Measurements from ENCODE around the gene ICAM1. TPM values are rescaled to one million over a fixed set of nuclear protein-coding genes. Genes with fewer than 3 reads are reported as not detected.

The ICAM1 gene
- total and polyA plus RNA-seq, 2 of the 13 experiments (the other 11 are each of a cell fraction or from before 2014, with no cell fraction given) = 37.9 to 98.4 TPM

DNA sequence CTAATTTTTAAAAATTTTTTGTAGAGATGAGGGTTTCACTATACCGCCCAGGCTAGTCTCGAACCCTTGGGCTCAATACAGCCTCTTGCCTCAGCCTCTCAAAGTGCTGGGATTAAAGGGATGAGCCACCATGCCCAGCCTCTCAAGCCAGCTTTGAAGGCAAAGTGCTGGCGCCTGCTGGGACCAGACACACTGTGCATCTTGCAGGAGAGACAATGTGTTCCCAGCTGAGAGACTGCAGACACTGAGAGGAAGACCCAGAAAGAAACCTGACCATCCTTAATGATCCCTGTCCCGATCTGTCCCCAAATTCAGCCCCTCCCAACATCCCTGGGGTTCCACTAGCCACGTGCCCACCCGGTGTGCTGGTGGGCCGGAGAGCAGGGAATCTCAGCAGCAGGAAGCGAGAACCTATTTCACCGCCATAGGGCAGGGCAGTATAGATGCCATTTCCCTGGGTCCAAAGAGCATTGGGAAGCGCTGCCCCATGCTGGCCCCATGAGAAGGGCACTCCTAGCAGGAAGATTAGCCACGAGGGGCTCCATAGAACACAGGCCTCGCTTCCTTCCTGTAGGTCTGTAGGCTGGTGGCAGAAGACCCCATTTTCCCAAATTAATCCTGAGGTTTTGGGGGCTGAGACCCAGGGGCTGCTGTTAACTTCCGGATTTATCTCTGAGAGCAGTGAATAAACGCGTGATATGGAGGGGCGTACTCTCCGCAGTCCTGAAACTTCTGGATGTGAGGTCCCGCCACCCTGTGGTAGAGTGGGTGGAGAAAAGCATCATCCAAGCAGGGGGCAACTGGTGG lies 61.4 kb downstream of the ICAM1 start:
- Histone ChIP-seq H2AFZ (ENCODE audit: low read length) (no peak overlapping the region), H3K9me3 (ENCODE audit: low read length) (no peaks in the 10 kb centered on the region), H3K27me3 (ENCODE audit: control insufficient read depth in 1 of 2, insufficient read depth in 2 of 2, low read length in 2 of 2) (no peaks in the 10 kb centered on the region; a peak in 1 of 5 replicates), H3K9ac (ENCODE audit: insufficient read depth, low read depth, low read length) (peak overlapping the region; percentile 96), H3K27ac (ENCODE audit: extremely low read length, insufficient read depth, low read length) (peak overlapping the region; percentile 95), H4K20me1 (ENCODE audit: insufficient read depth, low read length) (peaks cover 15% of the 10 kb centered on the region; the same call in 1 of the 2 replicates), H3K4me1 (ENCODE audit: insufficient read depth, low read length) (peaks cover 29% of the 10 kb centered on the region), H3K4me3 (replicated peaks in 1 of 3; ENCODE audit: insufficient read depth in 1 of 3, low read depth in 2 of 3, low read length in 3 of 3) (peak overlapping the region; percentile 77 to 89 (median 86)), H3K4me2 (ENCODE audit: low read depth, low read length) (peak overlapping the region; percentile 81), H3K36me3 (replicated peaks in 1 of 2; ENCODE audit: control insufficient read depth in 1 of 2, insufficient read depth in 2 of 2, low read length in 2 of 2) (peaks cover 25 to 36% of the 10 kb centered on the region in 2 experiments), H3K79me2 (ENCODE audit: insufficient read depth, low read length) (peaks cover 37% of the 10 kb centered on the region)
- FAIRE-seq = no peak
- ATAC-seq = peak; percentile 35
- ChIA-PET POLR2A (interaction anchor here (0.7 to 6.9 kb wide), 14 partner anchors 8 to 81 kb away, joined by 3 to 79 read pairs (median 8); partner anchors contain the start of genes FDX2, ICAM1, ICAM4 and ICAM5), CTCF (ENCODE audit: low intra/inter-chr PET ratio, low total read pairs) (no interaction called here)
- in situ Hi-C loops (cut with HindIII; ENCODE audit: extremely low pct_ligation_motif_present, low pct_unique_long_range_greater_than_20kb) (no loop called here), intact Hi-C loops (cut with micrococcal nuclease; ENCODE audit: unreplicated experiment) (loop anchor here (2.0 kb wide), 1 partner anchor 40 kb away; no protein-coding TSS in a partner anchor)
- BruUV-seq (replicated peaks) = TSS peak; percentile 69
- DNase-seq (ENCODE audit: low spot score) = peak; percentile 71
- 82% methylated on average over 3 of the region's 18 CpGs for WGBS (ENCODE audit: low lambda C conversion rate)
- TF ChIP-seq MIER2 (CRISPR knock-in tag; IDR thresholded peaks at IDR 0.05) (no peak; the same call in 1 of the 2 replicates), AGO1 (IDR thresholded peaks at IDR 0.05; ENCODE audit: low read depth, low read length, poor library complexity, severe bottlenecking) (no peak), U2AF2 (IDR thresholded peaks at IDR 0.05; ENCODE audit: low read depth, low read length) (no peak), SIN3B (IDR thresholded peaks at IDR 0.05; ENCODE audit: low read length) (no peak), ZNF83 (CRISPR knock-in tag; IDR thresholded peaks at IDR 0.05; ENCODE audit: borderline replicate concordance) (no peak), ZNF468 (CRISPR knock-in tag; IDR thresholded peaks at IDR 0.05) (0 out of 2 replicates have a peak, but pooled peaks have one; percentile 46), ATAD3A (CRISPR knock-in tag; IDR thresholded peaks at IDR 0.05) (no peak), YY1 (IDR thresholded peaks at IDR 0.05; ENCODE audit: insufficient read depth, insufficient replicate concordance, low read depth, low read length) (peak; percentile 50), SAP130 (CRISPR knock-in tag; IDR thresholded peaks at IDR 0.05; ENCODE audit: low read depth) (peak; percentile 83), GPBP1L1 (CRISPR knock-in tag; IDR thresholded peaks at IDR 0.05) (no peak), CEBPG (CRISPR knock-in tag; IDR thresholded peaks at IDR 0.05) (0 out of 2 replicates have a peak, but pooled peaks have one; percentile 13), HOMEZ (CRISPR knock-in tag; IDR thresholded peaks at IDR 0.05; ENCODE audit: low read depth) (no peak)
- TF ChIP-seq, protein P1, sequence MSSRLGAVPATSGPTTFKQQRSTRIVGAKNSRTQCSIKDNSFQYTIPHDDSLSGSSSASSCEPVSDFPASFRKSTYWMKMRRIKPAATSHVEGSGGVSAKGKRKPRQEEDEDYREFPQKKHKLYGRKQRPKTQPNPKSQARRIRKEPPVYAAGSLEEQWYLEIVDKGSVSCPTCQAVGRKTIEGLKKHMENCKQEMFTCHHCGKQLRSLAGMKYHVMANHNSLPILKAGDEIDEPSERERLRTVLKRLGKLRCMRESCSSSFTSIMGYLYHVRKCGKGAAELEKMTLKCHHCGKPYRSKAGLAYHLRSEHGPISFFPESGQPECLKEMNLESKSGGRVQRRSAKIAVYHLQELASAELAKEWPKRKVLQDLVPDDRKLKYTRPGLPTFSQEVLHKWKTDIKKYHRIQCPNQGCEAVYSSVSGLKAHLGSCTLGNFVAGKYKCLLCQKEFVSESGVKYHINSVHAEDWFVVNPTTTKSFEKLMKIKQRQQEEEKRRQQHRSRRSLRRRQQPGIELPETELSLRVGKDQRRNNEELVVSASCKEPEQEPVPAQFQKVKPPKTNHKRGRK (CRISPR knock-in tag; IDR thresholded peaks at IDR 0.05) = no peak
- TF ChIP-seq, protein P2, sequence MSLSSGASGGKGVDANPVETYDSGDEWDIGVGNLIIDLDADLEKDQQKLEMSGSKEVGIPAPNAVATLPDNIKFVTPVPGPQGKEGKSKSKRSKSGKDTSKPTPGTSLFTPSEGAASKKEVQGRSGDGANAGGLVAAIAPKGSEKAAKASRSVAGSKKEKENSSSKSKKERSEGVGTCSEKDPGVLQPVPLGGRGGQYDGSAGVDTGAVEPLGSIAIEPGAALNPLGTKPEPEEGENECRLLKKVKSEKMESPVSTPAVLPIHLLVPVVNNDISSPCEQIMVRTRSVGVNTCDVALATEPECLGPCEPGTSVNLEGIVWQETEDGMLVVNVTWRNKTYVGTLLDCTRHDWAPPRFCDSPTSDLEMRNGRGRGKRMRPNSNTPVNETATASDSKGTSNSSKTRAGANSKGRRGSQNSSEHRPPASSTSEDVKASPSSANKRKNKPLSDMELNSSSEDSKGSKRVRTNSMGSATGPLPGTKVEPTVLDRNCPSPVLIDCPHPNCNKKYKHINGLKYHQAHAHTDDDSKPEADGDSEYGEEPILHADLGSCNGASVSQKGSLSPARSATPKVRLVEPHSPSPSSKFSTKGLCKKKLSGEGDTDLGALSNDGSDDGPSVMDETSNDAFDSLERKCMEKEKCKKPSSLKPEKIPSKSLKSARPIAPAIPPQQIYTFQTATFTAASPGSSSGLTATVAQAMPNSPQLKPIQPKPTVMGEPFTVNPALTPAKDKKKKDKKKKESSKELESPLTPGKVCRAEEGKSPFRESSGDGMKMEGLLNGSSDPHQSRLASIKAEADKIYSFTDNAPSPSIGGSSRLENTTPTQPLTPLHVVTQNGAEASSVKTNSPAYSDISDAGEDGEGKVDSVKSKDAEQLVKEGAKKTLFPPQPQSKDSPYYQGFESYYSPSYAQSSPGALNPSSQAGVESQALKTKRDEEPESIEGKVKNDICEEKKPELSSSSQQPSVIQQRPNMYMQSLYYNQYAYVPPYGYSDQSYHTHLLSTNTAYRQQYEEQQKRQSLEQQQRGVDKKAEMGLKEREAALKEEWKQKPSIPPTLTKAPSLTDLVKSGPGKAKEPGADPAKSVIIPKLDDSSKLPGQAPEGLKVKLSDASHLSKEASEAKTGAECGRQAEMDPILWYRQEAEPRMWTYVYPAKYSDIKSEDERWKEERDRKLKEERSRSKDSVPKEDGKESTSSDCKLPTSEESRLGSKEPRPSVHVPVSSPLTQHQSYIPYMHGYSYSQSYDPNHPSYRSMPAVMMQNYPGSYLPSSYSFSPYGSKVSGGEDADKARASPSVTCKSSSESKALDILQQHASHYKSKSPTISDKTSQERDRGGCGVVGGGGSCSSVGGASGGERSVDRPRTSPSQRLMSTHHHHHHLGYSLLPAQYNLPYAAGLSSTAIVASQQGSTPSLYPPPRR (CRISPR knock-in tag; IDR thresholded peaks at IDR 0.05; ENCODE audit: borderline replicate concordance) = 0 out of 2 replicates have a peak, but pooled peaks have one; percentile 40

Data from HepG2 (cell line).